ENCODE data around the gene TLNRD1. TPM values are rescaled to one million over a fixed set of nuclear protein-coding genes. Genes with fewer than 3 reads are reported as not detected.

Gene TLNRD1
- polyA plus RNA-seq, 1 donor (not counting 4 experiments of a cell fraction or from before 2014, with no cell fraction given), result 3.1 TPM

DNA sequence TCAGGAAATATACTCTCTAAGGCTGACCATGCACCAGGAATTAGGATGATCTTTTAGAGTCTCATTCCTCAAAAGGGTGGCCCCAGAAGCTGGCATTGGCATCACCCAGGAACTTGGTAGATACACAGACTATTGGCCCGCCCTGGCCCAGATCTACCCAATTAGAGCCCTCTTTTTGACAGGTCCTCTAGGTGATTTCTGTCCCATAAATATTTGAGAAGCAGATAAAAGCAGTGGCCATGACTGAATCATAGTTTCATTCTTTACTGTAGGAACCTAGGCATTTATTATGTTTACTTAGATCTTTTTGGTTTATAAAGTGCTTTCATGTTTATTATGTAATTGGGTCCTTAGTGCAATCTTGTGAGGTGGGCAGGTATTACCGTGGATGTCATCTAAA lies 7.6 kb downstream of the TLNRD1 start:
- Histone ChIP-seq H3K4me3 (ENCODE audit: control insufficient read depth in 2 of 3, extremely low read depth in 1 of 3, insufficient read depth in 2 of 3, low read depth in 1 of 3, low read length in 3 of 3) (no peak overlapping the region), H3K4me2 (ENCODE audit: control insufficient read depth, extremely low read depth, insufficient read depth, low read depth, low read length) (no peak overlapping the region), H3K27me3 (ENCODE audit: control insufficient read depth, extremely low read depth, insufficient read depth, low read length) (no peaks in the 10 kb centered on the region), H3K9me3 (ENCODE audit: control insufficient read depth, low read depth, low read length) (no peaks in the 10 kb centered on the region), H2AFZ (ENCODE audit: control insufficient read depth, low read length) (no peak overlapping the region), H3K9me1 (ENCODE audit: control insufficient read depth, extremely low read depth, insufficient read depth, low read length) (no peaks in the 10 kb centered on the region), H4K20me1 (ENCODE audit: control insufficient read depth, extremely low read depth, insufficient read depth, low read length) (no peaks in the 10 kb centered on the region), H3K9ac (ENCODE audit: control insufficient read depth, extremely low read depth, insufficient read depth, low read length) (no peak overlapping the region), H3K4me1 (ENCODE audit: control insufficient read depth, extremely low read depth, insufficient read depth, low read length) (peaks cover 6% of the 10 kb centered on the region), H3K27ac (ENCODE audit: control insufficient read depth, insufficient read depth, low read length) (no peak overlapping the region), H3K36me3 (ENCODE audit: control insufficient read depth in 2 of 2, extremely low read depth in 1 of 2, insufficient read depth in 2 of 2, low read length in 2 of 2) (peaks cover 0 to 2% of the 10 kb centered on the region in 2 experiments), H3K79me2 (ENCODE audit: control insufficient read depth, insufficient read depth, low read length) (peaks cover 25% of the 10 kb centered on the region)
- dilution Hi-C loops (cut with MboI; ENCODE audit: extremely low pct_ligation_motif_present, low sequenced_read_pairs), result no loop called here
- FAIRE-seq (no peak), DNase-seq (ENCODE audit: low read depth, low spot score) (no peak)
- TF ChIP-seq CTCF (optimal IDR thresholded peaks at IDR 0.05 in 1 of 3, IDR thresholded peaks at IDR 0.05 in 1 of 3, conservative IDR thresholded peaks at IDR 0.05 in 1 of 3; ENCODE audit: extremely low read depth in 1 of 3, insufficient read depth in 2 of 3, low read length in 3 of 3) (no peak), EZH2 (IDR thresholded peaks at IDR 0.05; ENCODE audit: low read length) (no peak)

- Histone ChIP-seq H3K4me3 (ENCODE audit: control insufficient read depth in 2 of 3, extremely low read depth in 1 of 3, insufficient read depth in 2 of 3, low read depth in 1 of 3, low read length in 3 of 3) (no peak overlapping the region), H3K27me3 (ENCODE audit: control insufficient read depth, extremely low read depth, insufficient read depth, low read length) (no peaks in the 10 kb centered on the region), H2AFZ (ENCODE audit: control insufficient read depth, low read length) (no peak overlapping the region), H3K4me2 (ENCODE audit: control insufficient read depth, extremely low read depth, insufficient read depth, low read depth, low read length) (no peak overlapping the region), H3K79me2 (ENCODE audit: control insufficient read depth, insufficient read depth, low read length) (peaks cover 11% of the 10 kb centered on the region), H3K36me3 (ENCODE audit: control insufficient read depth in 2 of 2, extremely low read depth in 1 of 2, insufficient read depth in 2 of 2, low read length in 2 of 2) (no peaks in the 10 kb centered on the region), H3K4me1 (ENCODE audit: control insufficient read depth, extremely low read depth, insufficient read depth, low read length) (no peaks in the 10 kb centered on the region), H4K20me1 (ENCODE audit: control insufficient read depth, extremely low read depth, insufficient read depth, low read length) (no peaks in the 10 kb centered on the region), H3K9me3 (ENCODE audit: control insufficient read depth, low read depth, low read length) (no peaks in the 10 kb centered on the region), H3K9ac (ENCODE audit: control insufficient read depth, extremely low read depth, insufficient read depth, low read length) (no peak overlapping the region), H3K27ac (ENCODE audit: control insufficient read depth, insufficient read depth, low read length) (no peak overlapping the region), H3K9me1 (ENCODE audit: control insufficient read depth, extremely low read depth, insufficient read depth, low read length) (no peaks in the 10 kb centered on the region)
- FAIRE-seq (no peak), DNase-seq (ENCODE audit: low read depth, low spot score) (no peak)
- TF ChIP-seq EZH2 (IDR thresholded peaks at IDR 0.05; ENCODE audit: low read length) (no peak), CTCF (optimal IDR thresholded peaks at IDR 0.05 in 1 of 3, IDR thresholded peaks at IDR 0.05 in 1 of 3, conservative IDR thresholded peaks at IDR 0.05 in 1 of 3; ENCODE audit: extremely low read depth in 1 of 3, insufficient read depth in 2 of 3, low read length in 3 of 3) (no peak)
- dilution Hi-C loops (cut with MboI; ENCODE audit: extremely low pct_ligation_motif_present, low sequenced_read_pairs), result no loop called here
Observed at GRCh38 chr15:81010086-81010485, 9.4 kb downstream of the TLNRD1 start.

All from keratinocyte (primary cell).